Karpas-422 (cell line): ENCODE data around the gene ALKBH6. TPM values are rescaled to one million over a fixed set of nuclear protein-coding genes. Genes with fewer than 3 reads are reported as not detected.

Experiments
- DNase-seq: peaks from one replicate; pipeline ENCODE4 v3.0.0-alpha.2; 2015
- H2AFZ ChIP-seq: fragments of 200-600 bp; sonication (generic); 2 replicates; pipeline ENCODE4 v1.6.1; 2014; ENCODE audit warnings: antibody characterized with exemption, low read length, mixed read lengths
- H3K27ac ChIP-seq: fragments of 200-600 bp; sonication (generic); 2 replicates; pipeline ENCODE4 v1.5.1; 2014; ENCODE audit warnings: mild to moderate bottlenecking, low read length, moderate library complexity
- H3K27me3 ChIP-seq: fragments of 200-600 bp; sonication (generic); 2 replicates; pipeline ENCODE4 v1.6.1; 2014; ENCODE audit warnings: low read length, mixed read lengths
- H3K36me3 ChIP-seq: fragments of 200-600 bp; sonication (generic); 2 replicates; pipeline ENCODE4 v1.6.1; 2014; ENCODE audit warnings: low read length, mixed read lengths; ENCODE audit not compliant: insufficient read depth
- H3K4me1 ChIP-seq: fragments of 200-600 bp; sonication (generic); 2 replicates; pipeline ENCODE4 v1.6.1; 2014; ENCODE audit warnings: mild to moderate bottlenecking, low read length, mixed read lengths
- H3K4me2 ChIP-seq: fragments of 200-600 bp; sonication (generic); 2 replicates; pipeline ENCODE4 v1.6.1; 2014; ENCODE audit warnings: low read length, low read depth, mild to moderate bottlenecking; ENCODE audit not compliant: poor library complexity, severe bottlenecking
- H3K4me3 ChIP-seq: fragments of 200-600 bp; sonication (generic); 2 replicates; pipeline ENCODE4 v1.5.1; 2014; ENCODE audit warnings: mild to moderate bottlenecking, antibody characterized with exemption, low read length, mixed read lengths
- H3K79me2 ChIP-seq: fragments of 200-600 bp; sonication (generic); 2 replicates; pipeline ENCODE4 v1.6.1; 2014; ENCODE audit warnings: mild to moderate bottlenecking, low read length, mixed read lengths
- H3K9ac ChIP-seq: fragments of 200-600 bp; sonication (generic); 2 replicates; pipeline ENCODE4 v1.6.0; 2014; ENCODE audit warnings: low read length
- H3K9me2 ChIP-seq: fragments of 200-600 bp; sonication (generic), shearing (Covaris generic); replicated peaks from 2 replicates; pipeline ENCODE4 v1.6.0; 2014; ENCODE audit warnings: mild to moderate bottlenecking, low read length, moderate library complexity; ENCODE audit not compliant: insufficient read depth
- H3K9me3 ChIP-seq: fragments of 300-700, 200-600 bp; sonication (generic); 2 replicates; pipeline ENCODE4 v1.6.1; 2014; ENCODE audit warnings: low read length, mixed read lengths
- H4K20me1 ChIP-seq: fragments of 200-600 bp; sonication (generic); 2 replicates; pipeline ENCODE4 v1.6.1; 2014; ENCODE audit warnings: mild to moderate bottlenecking, antibody characterized with exemption, low read length, low read depth; ENCODE audit not compliant: insufficient read depth
- total RNA-seq: library from RNA; depleted of rRNA; stranded (reverse); fragments of >200 nt; shearing (Covaris generic); gene quantifications from 2 replicates; pipeline ENCODE4 v1.2.3, GENCODE V29; 2014; ENCODE audit warnings: low replicate concordance

Gene ALKBH6
- total RNA-seq, 1 experiment from 2014 or later: 11.1 TPM

DNA sequence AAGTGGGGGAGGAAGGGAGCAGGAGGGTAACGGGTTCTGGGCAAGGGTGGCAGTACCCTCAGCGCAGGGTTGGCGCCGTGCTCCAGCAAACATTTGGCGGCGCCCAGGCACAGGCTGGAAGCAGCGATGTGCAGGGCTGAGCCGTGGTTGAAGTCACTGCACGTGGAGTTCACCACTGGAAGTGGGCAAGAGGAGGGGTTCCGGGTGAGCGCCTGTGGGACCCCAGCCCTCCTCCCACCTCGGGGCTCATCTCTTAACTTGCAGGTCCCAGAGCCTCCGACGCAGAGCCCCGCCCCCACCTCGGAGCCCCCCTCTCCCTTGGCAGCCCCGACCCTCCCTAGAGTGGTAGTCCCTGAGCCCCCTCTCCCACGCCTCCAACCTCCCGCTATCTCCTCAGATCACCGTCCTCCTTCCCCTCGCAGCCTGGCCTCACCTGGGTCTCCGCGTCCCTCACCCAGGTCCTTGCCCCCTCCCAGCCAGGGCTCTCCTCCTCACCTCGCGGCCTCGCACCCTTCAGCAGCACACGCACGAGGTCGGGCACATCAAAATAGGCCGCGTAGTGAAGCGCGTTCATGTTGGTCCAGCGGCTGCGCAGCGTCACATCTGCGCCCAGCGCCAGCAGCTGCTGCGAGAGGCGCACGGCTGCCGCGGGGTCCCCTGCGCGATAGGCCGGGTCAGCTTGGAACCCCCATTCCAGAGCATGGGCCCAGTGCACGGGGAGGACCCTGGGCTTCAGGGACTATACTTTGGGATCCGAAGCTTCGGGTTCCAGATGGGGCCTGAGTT, 12.3 kb upstream of the ALKBH6 start:
- no peak overlapping the region for H3K9ac ChIP-seq
- no peak overlapping the region for H2AFZ ChIP-seq
- no peaks in the 10 kb centered on the region for H3K9me2 ChIP-seq
- H3K4me3 ChIP-seq: no peak overlapping the region
- no peak for DNase-seq
- H3K36me3 ChIP-seq: no peaks in the 10 kb centered on the region
- no peak overlapping the region for H3K4me2 ChIP-seq
- H3K79me2 ChIP-seq: no peaks in the 10 kb centered on the region
- no peaks in the 10 kb centered on the region for H3K9me3 ChIP-seq
- no peak overlapping the region for H3K27ac ChIP-seq
- H3K4me1 ChIP-seq: no peaks in the 10 kb centered on the region
- H4K20me1 ChIP-seq: no peaks in the 10 kb centered on the region
- no peaks in the 10 kb centered on the region for H3K27me3 ChIP-seq

DNA sequence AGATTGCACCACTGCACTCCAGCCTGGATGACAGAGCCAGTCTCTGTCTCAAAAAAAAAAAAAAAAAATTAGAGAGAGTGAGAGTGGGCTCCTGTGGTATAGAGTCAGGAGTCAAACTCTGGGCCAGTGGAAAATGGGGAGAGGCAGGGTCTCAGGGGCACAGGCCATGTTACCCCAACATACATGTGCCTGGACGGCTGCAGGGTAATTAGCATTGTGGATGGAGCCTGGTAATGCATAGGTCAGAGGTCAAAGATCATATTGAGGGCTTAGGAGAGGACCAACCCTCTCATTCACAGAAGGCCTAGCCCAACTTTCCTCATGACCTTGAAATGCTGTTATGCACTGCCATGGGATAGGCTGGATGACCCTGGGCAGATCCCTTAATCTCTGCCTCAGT, 11.5 kb upstream of the ALKBH6 start:
- Histone ChIP-seq H3K9me2 (no peaks in the 10 kb centered on the region), H3K4me3 (no peak overlapping the region), H3K9me3 (no peaks in the 10 kb centered on the region), H3K27me3 (no peaks in the 10 kb centered on the region), H3K9ac (no peak overlapping the region), H4K20me1 (no peaks in the 10 kb centered on the region), H3K79me2 (no peaks in the 10 kb centered on the region), H3K4me2 (no peak overlapping the region), H3K4me1 (no peaks in the 10 kb centered on the region), H2AFZ (no peak overlapping the region), H3K27ac (no peak overlapping the region), H3K36me3 (no peaks in the 10 kb centered on the region)
- no peak for DNase-seq

DNA sequence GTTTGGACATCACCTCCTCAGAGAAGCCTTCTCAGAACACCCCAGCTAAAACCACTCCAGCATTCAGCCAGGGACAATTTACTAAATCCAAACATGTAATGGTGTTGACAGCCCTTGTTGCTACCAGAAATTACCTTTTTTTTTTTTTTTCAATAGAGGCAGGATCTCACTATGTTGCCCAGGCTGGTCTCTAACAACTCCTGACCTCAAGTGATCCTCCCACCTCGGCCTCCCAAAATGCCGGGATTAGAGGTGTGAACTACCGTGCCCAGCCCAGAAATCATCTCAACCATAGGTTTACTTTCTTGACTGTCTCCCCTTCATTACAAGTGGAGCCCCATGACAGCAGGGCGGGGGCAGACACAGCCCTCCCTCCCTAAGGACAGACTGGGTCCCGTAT, 9.4 kb upstream of the ALKBH6 start:
- no peak overlapping the region for H3K9ac ChIP-seq
- DNase-seq: no peak
- no peaks in the 10 kb centered on the region for H3K27me3 ChIP-seq
- H3K36me3 ChIP-seq: no peaks in the 10 kb centered on the region
- no peaks in the 10 kb centered on the region for H3K4me1 ChIP-seq
- no peak overlapping the region for H3K4me2 ChIP-seq
- no peak overlapping the region for H3K4me3 ChIP-seq
- H3K27ac ChIP-seq: no peak overlapping the region
- no peaks in the 10 kb centered on the region for H3K79me2 ChIP-seq
- H3K9me2 ChIP-seq: no peaks in the 10 kb centered on the region
- H2AFZ ChIP-seq: no peak overlapping the region
- no peaks in the 10 kb centered on the region for H4K20me1 ChIP-seq
- no peaks in the 10 kb centered on the region for H3K9me3 ChIP-seq

DNA sequence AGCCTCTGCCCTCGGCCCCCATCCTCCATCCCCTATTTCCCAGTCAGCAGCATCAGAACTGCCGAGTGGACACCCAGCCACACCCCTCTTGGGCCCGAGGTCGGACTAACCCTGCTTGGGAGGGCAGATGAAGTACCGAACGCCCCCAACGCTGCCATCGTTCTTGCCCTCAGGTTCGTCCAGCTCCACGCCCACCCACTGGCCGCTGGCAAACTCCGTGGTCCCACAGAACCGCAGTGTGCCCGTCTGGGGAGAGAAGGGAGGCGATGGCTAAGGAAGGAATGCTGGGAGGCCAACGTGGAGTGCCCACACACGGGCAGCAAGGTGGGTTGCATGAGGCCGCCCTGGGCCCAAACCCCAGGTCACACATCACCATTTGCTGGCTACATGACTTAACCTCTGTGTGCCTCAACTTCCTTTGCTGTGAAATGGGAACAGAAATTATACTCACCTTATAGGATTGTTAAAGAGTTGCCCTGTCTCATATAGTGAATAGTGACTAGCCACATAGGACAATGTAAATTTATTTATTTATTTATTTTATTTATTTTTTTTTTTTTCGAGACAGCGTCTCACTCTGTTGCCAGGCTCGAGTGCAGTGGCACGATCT, 5.2 kb upstream of the ALKBH6 start:
- H3K36me3 ChIP-seq: no peaks in the 10 kb centered on the region
- no peak overlapping the region for H3K27ac ChIP-seq
- H3K9me3 ChIP-seq: no peaks in the 10 kb centered on the region
- H4K20me1 ChIP-seq: no peaks in the 10 kb centered on the region
- H3K9me2 ChIP-seq: no peaks in the 10 kb centered on the region
- H3K4me1 ChIP-seq: peaks cover 14% of the 10 kb centered on the region
- no peaks in the 10 kb centered on the region for H3K27me3 ChIP-seq
- no peak overlapping the region for H2AFZ ChIP-seq
- H3K79me2 ChIP-seq: peaks cover 20% of the 10 kb centered on the region
- H3K4me3 ChIP-seq: no peak overlapping the region
- DNase-seq: no peak
- no peak overlapping the region for H3K9ac ChIP-seq
- H3K4me2 ChIP-seq: no peak overlapping the region

DNA sequence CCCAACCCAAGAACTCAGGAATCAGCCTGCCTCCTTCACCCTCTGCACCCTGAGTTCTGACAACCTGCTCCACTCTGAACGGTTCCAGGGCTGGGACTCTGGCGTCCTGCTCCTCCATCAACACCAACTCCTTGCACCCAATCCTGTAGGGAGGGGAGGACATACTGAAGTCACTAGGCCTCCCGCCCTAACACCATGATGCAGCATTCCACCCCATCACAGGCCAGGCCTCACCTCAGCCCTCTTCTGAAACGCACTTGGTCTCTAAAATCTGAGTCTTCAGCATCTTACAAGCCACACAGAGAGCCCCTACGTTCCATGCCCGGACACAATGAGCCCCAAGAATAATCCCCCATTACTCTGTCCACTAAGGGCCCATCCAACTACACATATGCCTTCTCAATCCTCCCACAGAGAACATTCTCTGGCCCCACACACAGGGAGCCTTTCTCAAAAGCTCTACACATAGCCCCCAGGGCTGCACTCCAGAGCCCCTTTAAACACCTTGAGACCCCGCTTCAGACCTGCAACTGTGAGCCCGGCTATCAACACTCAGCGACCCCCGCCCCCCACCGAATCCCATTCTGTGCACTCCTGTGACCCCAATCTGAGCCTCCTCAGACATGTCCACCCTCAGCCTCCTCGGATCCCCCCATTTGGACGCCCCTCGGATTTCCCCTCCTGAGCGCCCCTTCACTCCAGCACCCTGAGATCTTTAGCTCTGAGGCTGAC, 567 bp downstream of the ALKBH6 start:
- Histone ChIP-seq H3K27ac (no peak overlapping the region), H3K4me1 (peaks cover 42% of the 10 kb centered on the region), H3K4me3 (peak overlapping the region; percentile 79), H2AFZ (peak overlapping the region; percentile 36; the same call in 1 of the 2 replicates), H3K27me3 (no peaks in the 10 kb centered on the region), H3K9me2 (no peaks in the 10 kb centered on the region), H3K9me3 (no peaks in the 10 kb centered on the region), H3K79me2 (peaks cover 32% of the 10 kb centered on the region), H3K9ac (peak overlapping the region; percentile 81), H3K4me2 (peak overlapping the region; percentile 78), H3K36me3 (no peaks in the 10 kb centered on the region), H4K20me1 (no peaks in the 10 kb centered on the region)
- peak; percentile 43 for DNase-seq

DNA sequence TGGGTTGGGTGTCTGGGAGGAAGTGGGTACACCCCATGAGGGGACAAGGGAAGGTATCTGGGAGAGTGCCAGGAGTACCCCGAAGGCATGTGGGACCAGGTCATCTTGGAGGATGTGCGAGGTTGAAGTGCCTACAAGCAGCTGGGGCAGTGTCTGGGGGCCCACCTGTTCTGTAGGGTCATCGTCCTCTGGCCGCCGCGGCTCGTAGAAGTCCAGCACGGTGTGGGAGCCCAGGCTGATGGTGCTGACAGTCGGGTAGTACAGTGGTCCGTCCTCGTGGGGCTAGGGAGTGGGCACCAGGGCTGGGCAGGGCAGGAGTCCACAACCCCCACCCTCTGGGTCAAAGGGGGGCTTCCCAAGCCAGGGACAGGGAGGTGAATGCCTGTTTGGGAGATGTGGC, 3.6 kb downstream of the ALKBH6 start:
- peak overlapping the region; percentile 87 for H3K4me2 ChIP-seq
- H3K36me3 ChIP-seq: no peaks in the 10 kb centered on the region
- H3K79me2 ChIP-seq: peaks cover 23% of the 10 kb centered on the region
- H2AFZ ChIP-seq: no peak overlapping the region
- H3K9me2 ChIP-seq: no peaks in the 10 kb centered on the region
- H3K4me1 ChIP-seq: peaks cover 39% of the 10 kb centered on the region
- H4K20me1 ChIP-seq: no peaks in the 10 kb centered on the region
- H3K27me3 ChIP-seq: no peaks in the 10 kb centered on the region
- DNase-seq: no peak
- H3K9me3 ChIP-seq: no peaks in the 10 kb centered on the region
- H3K4me3 ChIP-seq: no peak overlapping the region
- H3K27ac ChIP-seq: no peak overlapping the region
- H3K9ac ChIP-seq: peak overlapping the region; percentile 82; the same call in 1 of the 2 replicates

DNA sequence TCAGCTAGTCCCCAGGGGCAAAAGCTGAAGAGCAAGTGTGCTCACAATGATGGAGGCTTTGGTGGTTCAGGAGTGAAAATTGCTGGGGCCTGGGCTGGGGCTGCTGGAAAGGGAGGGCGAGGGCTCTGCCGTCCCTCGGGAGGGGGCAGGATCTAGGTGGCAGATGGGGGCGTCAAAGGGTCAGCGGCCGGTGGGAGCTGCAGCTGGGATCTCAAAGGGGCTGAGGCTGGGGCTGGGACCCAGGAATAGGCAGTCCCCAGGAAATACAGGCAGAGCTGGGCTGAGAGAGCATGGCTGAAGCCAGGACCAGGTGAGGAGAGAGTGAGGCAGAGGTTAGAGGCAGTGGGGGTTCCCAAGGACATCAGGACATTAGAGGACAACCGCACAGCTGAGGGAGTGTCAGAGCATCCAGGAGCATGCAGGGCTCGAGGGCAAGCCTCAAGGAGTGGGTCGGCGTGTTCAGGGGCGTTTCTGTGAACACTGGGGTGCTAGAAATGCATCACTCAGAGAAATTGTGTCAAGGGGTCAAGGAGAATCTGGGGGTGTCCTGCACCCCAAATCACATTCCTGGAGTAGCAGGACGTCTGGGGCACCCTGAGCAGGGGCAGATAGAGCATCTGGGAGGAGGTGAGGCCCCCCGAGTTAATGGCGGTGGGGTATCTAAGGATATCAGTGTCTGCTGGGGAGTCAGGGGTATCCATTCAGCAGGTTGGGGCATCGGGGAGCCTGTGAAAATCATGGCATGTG, 4.2 kb downstream of the ALKBH6 start:
- H3K4me3 ChIP-seq: peak overlapping the region; percentile 54
- H3K9me3 ChIP-seq: no peaks in the 10 kb centered on the region
- H3K9ac ChIP-seq: peak overlapping the region; percentile 82
- DNase-seq: peak; percentile 41
- H3K4me2 ChIP-seq: peak overlapping the region; percentile 87
- no peaks in the 10 kb centered on the region for H4K20me1 ChIP-seq
- H3K9me2 ChIP-seq: no peaks in the 10 kb centered on the region
- no peaks in the 10 kb centered on the region for H3K36me3 ChIP-seq
- H2AFZ ChIP-seq: no peak overlapping the region
- peak overlapping the region; percentile 48; the same call in 1 of the 2 replicates for H3K27ac ChIP-seq
- H3K4me1 ChIP-seq: peaks cover 33% of the 10 kb centered on the region
- H3K27me3 ChIP-seq: no peaks in the 10 kb centered on the region
- peaks cover 17% of the 10 kb centered on the region for H3K79me2 ChIP-seq
